ENCODE measurements around the gene JARID2.
"Not testable (repeated sequence)": the region's sequence is repeated elsewhere in the genome, so short reads cannot be mapped to it uniquely, and the experiment has no call there.

JARID2 gene

GRCh38 chr6:15522856-15523529, 277.1 kb downstream of the JARID2 start:
- DNase-seq (ENCODE audit: low read depth) = no peak

DNA sequence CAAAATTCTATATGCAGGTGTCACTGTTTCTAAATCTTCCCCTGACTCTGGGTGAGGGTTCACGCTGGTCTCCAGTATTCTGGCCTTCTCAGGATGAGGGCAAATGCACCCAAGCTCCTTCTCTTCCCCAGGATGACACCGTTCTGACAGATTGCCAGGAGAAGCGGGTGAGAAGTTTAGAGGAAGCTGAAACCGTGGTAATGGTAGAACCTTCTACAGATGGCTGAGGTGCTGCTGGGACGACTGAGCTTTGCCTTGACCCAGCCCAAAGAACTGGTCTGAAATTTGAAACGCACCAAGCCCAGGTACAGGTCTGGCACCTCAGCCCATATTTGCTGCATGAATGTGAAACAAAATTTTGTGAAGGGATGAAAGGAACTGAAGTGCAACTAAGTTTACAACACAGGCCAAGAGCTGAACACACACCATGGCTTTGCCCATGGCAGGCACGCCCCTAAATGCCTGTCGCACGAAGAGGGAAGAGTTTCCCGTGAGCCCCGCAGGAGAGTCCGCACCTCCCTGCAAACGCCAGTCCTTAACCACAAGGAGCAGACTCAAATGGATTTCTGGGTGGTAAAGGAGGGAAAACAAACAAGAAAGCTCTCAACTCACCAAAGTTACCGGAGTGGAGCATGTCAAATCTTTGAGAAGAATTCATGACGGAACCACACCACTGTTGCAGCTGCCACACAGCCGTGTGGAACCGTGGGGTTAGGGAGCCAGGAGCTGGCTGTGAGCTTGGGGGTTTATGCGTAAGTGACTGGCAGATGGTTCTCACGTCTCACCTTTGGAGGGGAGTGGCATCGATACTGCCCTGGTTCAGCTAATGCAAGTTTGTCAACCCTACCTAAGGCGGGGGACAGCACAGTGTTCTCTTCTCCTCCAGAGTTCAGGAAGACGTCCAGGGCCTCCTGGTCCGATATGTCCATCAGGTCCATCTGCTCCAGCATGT, 278.1 kb downstream of the JARID2 start:
- DNase-seq (ENCODE audit: low read depth) = no peak

- DNase-seq (ENCODE audit: low read depth) = no peak
These were observed 279.1 kb downstream of the JARID2 start for GRCh38 chr6:15524861-15525401.

- no peak for DNase-seq (ENCODE audit: low read depth)
These were observed 280.4 kb downstream of the JARID2 start for GRCh38 chr6:15526212-15526701.

- DNase-seq (ENCODE audit: low read depth) = no peak
These were observed 282.2 kb downstream of the JARID2 start for GRCh38 chr6:15527838-15528617.

DNA sequence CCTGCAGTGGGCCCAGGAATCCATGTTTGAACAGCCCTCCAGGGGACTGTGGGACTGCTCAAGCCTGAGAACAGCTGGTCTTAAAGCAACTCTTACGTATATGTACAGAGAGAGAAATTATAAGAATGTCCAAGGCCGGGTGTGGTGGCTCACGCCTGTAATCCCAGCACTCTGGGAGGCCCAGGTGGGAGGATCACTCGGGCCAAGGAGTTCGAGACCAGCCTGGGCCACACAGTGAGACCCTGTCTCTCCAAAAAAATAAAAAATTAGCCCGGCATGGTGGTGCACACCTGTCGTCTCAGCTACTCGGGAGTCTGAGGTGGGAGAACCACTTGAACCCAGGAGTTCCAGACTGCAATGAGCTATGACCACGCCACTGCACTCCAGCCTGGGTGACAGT, 283.0 kb downstream of the JARID2 start:
- no peak for DNase-seq (ENCODE audit: low read depth)

DNA sequence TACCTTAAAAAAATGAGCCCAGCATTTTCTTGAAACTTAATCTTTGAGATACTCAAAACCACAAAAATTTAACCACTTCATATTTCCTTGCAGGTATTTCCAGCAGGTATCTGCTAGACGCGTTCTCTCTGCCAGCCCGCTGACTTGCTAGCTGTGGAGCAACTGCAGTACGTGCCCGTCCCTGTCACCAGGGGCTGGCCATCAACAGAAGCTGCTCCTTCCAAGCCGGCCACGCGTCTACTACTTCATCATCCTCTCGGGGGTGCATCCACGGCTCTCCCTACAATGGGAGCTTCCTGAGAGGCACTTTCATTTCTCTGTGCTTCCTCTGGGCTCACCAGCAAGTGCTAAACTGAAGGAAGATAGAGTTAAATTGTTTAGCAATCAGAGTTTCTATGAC, 284.5 kb downstream of the JARID2 start:
- no peak for DNase-seq (ENCODE audit: low read depth)

GRCh38 chr6:15531973-15532372, 286.1 kb downstream of the JARID2 start:
- DNase-seq (ENCODE audit: low read depth) = no peak

GRCh38 chr6:15533379-15534026, 287.6 kb downstream of the JARID2 start:
- DNase-seq (ENCODE audit: low read depth) = no peak

GRCh38 chr6:15534974-15535373, 289.1 kb downstream of the JARID2 start:
- no peak for DNase-seq (ENCODE audit: low read depth)

DNA sequence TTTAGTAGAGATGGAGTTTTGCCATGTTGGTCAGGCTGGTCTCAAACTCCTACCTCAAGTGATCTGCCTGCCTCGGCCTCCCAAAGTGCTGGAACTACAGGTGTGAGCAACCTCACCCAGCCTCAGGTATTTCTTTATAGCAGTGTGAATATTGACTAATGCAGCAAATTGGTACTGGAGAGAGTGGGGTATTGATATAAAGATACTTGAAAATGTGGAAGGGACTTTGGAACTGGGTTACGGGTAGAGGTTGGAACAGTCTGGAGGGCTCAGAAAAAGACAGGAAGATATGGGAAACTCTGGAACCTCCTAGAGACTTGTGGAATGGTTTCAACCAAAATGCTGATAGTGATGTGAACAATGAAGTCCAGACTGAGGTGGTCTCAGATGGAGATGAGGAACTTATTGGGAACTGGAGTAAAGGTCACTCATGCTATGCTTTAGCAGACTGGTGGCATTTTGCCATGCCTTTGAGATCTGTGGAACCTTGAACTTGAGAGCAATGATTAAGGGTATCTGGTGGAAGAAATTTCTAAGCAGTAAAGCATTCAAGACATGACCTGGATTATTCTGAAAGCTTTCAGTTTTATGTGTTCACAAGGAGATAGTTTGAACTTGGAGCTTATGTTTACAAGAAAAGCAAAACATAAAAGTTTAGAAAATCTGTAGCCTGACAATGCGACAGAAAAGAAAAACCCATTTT, 289.8 kb downstream of the JARID2 start:
- DNase-seq (ENCODE audit: low read depth) = no peak

- peak; percentile 75 for DNase-seq (ENCODE audit: low read depth)
These were observed 290.5 kb downstream of the JARID2 start for GRCh38 chr6:15536198-15536955.

- DNase-seq (ENCODE audit: low read depth) = no peak
These were observed 292.2 kb downstream of the JARID2 start for GRCh38 chr6:15538106-15538505.

GRCh38 chr6:15538766-15539495, 293.1 kb downstream of the JARID2 start:
- DNase-seq (ENCODE audit: low read depth) = no peak

- peak; percentile 32 for DNase-seq (ENCODE audit: low read depth)
These were observed 293.9 kb downstream of the JARID2 start for GRCh38 chr6:15539722-15540270.

- not testable (repeated sequence) for DNase-seq (ENCODE audit: low read depth)
These were observed 297.6 kb downstream of the JARID2 start for GRCh38 chr6:15543332-15543917.

- no peak for DNase-seq (ENCODE audit: low read depth)
These were observed 298.5 kb downstream of the JARID2 start for GRCh38 chr6:15544321-15544900.

DNA sequence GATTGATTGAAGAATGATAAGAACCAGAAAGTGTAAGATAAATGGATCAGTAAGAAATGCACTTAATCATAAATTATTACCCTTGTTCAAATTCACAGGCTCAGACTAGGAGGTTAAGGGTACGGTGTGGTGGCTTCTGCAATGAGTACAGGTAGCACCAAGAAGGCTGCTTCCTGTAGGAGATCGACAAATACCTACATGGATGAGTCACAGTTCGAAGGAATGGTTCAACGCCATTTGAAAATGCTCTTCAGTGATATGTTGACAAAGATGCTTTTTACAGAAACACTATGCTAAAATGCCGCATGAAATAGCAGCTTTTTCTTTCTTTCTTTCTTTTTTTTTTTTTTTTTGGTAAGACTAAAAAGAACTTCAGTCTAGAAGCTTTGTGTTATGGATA, 300.7 kb downstream of the JARID2 start:
- DNase-seq (ENCODE audit: low read depth) = no peak

All from fibroblast of gingiva (primary cell).